ENCODE measurements around the gene ANKRD24. TPM values are rescaled to one million over a fixed set of nuclear protein-coding genes. Genes with fewer than 3 reads are reported as not detected.

ANKRD24 gene
- total RNA-seq, 1 experiment from 2014 or later: 10.9 TPM

DNA sequence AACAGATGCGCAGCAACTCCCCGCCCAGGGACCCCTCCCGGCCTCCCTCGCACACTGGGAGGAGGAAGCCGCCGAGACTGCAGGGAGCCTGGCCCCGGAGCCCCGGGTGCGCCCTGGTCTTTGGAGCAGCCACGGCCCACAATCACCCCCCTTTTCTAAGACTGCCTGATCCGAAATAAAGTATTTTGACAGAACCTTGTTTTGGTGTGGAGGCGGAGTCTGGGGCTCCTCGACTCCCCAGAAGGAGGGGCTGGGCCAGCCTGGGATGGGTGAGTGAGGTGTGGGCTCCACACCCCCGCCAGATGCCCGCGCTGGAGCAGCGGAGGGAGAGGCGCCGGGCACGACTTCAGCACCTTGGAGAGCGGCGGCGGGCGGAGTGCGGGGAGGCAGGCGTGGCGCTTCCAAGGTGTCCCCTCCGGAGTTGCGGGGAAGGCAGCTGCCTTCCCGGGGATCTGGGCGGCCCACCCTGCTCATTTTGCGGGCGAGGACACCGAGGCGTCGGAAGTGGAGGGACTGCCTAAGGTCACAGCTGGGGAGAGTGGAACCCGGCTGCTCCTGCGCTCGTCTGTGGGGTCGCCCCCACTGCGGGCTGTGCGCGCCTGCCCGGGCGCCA is 9.5 kb upstream of the ANKRD24 start:
- Histone ChIP-seq H3K27me3 (replicated peaks; ENCODE audit: insufficient read depth, low read depth, low read length, poor library complexity) (peaks cover 8% of the 10 kb centered on the region), H3K27ac (ENCODE audit: low read depth, low read length, poor library complexity, severe bottlenecking) (no peak overlapping the region), H3K4me3 (ENCODE audit: low read depth, low read length, poor library complexity, severe bottlenecking) (no peak overlapping the region), H3K9me3 (ENCODE audit: low read depth, low read length, poor library complexity, severe bottlenecking) (no peaks in the 10 kb centered on the region), H3K4me1 (ENCODE audit: insufficient read depth, low read length, poor library complexity, severe bottlenecking) (no peaks in the 10 kb centered on the region), H3K36me3 (ENCODE audit: insufficient read depth, low read length, poor library complexity, severe bottlenecking) (no peaks in the 10 kb centered on the region)
- TF ChIP-seq, protein P1, sequence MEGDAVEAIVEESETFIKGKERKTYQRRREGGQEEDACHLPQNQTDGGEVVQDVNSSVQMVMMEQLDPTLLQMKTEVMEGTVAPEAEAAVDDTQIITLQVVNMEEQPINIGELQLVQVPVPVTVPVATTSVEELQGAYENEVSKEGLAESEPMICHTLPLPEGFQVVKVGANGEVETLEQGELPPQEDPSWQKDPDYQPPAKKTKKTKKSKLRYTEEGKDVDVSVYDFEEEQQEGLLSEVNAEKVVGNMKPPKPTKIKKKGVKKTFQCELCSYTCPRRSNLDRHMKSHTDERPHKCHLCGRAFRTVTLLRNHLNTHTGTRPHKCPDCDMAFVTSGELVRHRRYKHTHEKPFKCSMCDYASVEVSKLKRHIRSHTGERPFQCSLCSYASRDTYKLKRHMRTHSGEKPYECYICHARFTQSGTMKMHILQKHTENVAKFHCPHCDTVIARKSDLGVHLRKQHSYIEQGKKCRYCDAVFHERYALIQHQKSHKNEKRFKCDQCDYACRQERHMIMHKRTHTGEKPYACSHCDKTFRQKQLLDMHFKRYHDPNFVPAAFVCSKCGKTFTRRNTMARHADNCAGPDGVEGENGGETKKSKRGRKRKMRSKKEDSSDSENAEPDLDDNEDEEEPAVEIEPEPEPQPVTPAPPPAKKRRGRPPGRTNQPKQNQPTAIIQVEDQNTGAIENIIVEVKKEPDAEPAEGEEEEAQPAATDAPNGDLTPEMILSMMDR (conservative IDR thresholded peaks at IDR 0.05; ENCODE audit: low read depth, low read length): no peak
- TF ChIP-seq EZH2 (IDR thresholded peaks at IDR 0.05; ENCODE audit: borderline replicate concordance, low read depth, low read length, poor library complexity, severe bottlenecking): no peak
- ChIA-PET CTCF (no interaction called here), POLR2A (ENCODE audit: low non-redundant PET) (interaction anchor here (0.6 kb wide), 1 partner anchor 609 kb away, joined by 3 read pairs; no protein-coding TSS in a partner anchor)
- intact Hi-C loops (cut with micrococcal nuclease; ENCODE audit: unreplicated experiment): no loop called here
- DNase-seq (ENCODE audit: low spot score): peak; percentile 67
- BruUV-seq (replicated peaks): no TSS peak

DNA sequence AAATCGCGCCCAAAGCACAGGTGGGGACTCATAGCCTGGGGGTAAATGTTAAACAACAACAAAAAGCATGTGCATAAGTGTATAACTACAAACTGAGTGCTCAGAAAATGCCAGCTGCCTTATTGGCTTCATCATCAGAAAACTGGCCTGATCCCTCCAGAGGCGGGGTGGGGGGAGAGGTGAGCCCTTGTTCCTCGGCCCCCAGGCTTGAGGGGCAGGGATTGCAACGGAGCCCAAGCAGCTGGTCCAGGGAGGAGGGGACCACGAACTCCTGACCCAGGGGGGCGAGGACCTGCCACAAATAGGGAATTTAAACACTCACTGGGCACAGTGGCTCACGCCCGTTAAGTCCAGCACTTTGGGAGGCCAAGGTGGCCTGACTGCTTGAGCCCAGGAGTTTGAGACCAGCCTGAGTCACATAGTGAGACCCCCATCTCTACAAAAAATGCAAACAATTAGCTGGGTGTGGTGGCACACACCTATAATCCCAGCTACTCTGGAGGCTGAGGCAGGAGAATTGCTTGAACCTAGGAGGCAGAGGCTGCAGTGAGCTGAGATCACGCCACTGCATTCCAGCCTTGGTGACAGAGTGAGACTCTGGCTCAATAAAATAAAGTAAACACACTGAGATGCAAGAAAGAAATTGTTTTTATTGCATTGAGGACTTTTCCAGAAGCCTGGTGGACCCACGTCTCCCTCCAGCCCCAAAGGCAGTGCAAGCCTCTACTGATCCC is 8.8 kb upstream of the ANKRD24 start:
- Histone ChIP-seq H3K27me3 (replicated peaks; ENCODE audit: insufficient read depth, low read depth, low read length, poor library complexity) (peaks cover 8% of the 10 kb centered on the region), H3K27ac (ENCODE audit: low read depth, low read length, poor library complexity, severe bottlenecking) (no peak overlapping the region), H3K36me3 (ENCODE audit: insufficient read depth, low read length, poor library complexity, severe bottlenecking) (no peaks in the 10 kb centered on the region), H3K9me3 (ENCODE audit: low read depth, low read length, poor library complexity, severe bottlenecking) (no peaks in the 10 kb centered on the region), H3K4me3 (ENCODE audit: low read depth, low read length, poor library complexity, severe bottlenecking) (no peak overlapping the region), H3K4me1 (ENCODE audit: insufficient read depth, low read length, poor library complexity, severe bottlenecking) (no peaks in the 10 kb centered on the region)
- TF ChIP-seq, protein P1 (conservative IDR thresholded peaks at IDR 0.05; ENCODE audit: low read depth, low read length): no peak
- no peak for TF ChIP-seq EZH2 (IDR thresholded peaks at IDR 0.05; ENCODE audit: borderline replicate concordance, low read depth, low read length, poor library complexity, severe bottlenecking)
- BruUV-seq (replicated peaks): no TSS peak
- intact Hi-C loops (cut with micrococcal nuclease; ENCODE audit: unreplicated experiment): no loop called here
- ChIA-PET CTCF (no interaction called here), POLR2A (ENCODE audit: low non-redundant PET) (no interaction called here)
- DNase-seq (ENCODE audit: low spot score): no peak

DNA sequence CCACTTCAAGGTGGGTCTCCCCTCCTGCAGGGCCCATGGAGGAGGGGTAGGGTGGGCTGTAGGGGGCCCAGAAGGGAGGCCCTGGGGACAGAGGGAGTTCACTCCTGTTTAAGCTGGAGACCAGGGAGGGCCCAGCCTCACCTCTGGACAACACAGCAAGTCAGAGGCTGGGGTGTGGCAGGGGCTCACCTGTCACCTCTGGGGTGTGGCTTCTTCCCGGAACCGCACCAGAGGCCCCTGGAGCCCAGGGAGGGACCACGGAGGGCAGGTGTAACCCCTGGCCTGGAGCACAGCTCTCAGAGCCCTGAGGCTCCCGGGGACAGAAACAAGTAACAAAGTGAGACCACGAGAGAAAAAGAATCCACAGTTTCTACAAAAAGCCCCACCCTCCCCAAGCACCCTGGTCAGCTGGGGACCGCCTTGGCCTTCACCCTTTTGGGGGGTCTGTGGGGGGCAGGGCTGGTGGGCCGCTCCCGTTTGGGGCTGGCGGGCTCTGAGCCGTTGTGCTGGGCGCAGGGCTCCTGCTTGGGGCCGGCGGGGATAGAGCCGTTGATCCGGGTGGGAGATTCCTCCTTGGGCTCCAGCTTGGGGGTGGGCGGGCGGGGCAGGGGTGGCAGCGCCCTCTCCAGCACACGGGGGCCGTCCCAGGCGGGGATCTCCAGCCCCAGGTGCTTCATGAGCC is 8.1 kb upstream of the ANKRD24 start:
- DNase-seq (ENCODE audit: low spot score): no peak
- CTCF ChIA-PET: no interaction called here

More for the DNA sequence above, 8.1 kb upstream of the ANKRD24 start:
- no TSS peak for BruUV-seq (replicated peaks)
- intact Hi-C loops (cut with micrococcal nuclease; ENCODE audit: unreplicated experiment): no loop called here
- Histone ChIP-seq H3K4me1 (ENCODE audit: insufficient read depth, low read length, poor library complexity, severe bottlenecking) (no peaks in the 10 kb centered on the region), H3K27ac (ENCODE audit: low read depth, low read length, poor library complexity, severe bottlenecking) (no peak overlapping the region), H3K27me3 (replicated peaks; ENCODE audit: insufficient read depth, low read depth, low read length, poor library complexity) (peaks cover 8% of the 10 kb centered on the region), H3K4me3 (ENCODE audit: low read depth, low read length, poor library complexity, severe bottlenecking) (no peak overlapping the region), H3K36me3 (ENCODE audit: insufficient read depth, low read length, poor library complexity, severe bottlenecking) (no peaks in the 10 kb centered on the region), H3K9me3 (ENCODE audit: low read depth, low read length, poor library complexity, severe bottlenecking) (no peaks in the 10 kb centered on the region)
- POLR2A ChIA-PET (ENCODE audit: low non-redundant PET): no interaction called here
- TF ChIP-seq EZH2 (IDR thresholded peaks at IDR 0.05; ENCODE audit: borderline replicate concordance, low read depth, low read length, poor library complexity, severe bottlenecking): no peak
- TF ChIP-seq, protein P1 (conservative IDR thresholded peaks at IDR 0.05; ENCODE audit: low read depth, low read length): no peak

Data from A673 (cell line).